ENCODE results near the gene ETNPPL. TPM values are rescaled to one million over a fixed set of nuclear protein-coding genes. Genes with fewer than 3 reads are reported as not detected.

The ETNPPL gene
- total RNA-seq, 4 donors from 2014 or later: 2.2 TPM; not detected in 3

DNA sequence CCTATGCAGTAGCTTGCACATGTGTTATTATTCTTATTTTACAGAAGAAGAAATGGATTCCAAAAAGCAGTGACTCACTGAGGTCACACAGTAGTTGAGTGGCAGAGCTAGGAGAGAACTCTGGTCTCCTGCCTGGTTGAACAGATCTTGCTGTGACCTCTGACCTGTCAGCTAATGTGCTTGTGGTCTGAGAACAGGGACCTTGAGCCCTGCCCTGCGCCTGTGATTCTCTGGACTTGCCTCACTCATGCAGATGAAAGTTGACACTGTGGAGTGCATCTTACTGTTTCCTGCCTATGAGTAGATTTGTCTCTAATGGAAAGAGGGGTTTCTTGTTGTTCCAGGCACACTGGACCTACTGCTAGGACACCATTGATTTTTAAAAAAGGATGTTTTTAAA, 32.3 kb downstream of the ETNPPL start:
- Histone ChIP-seq H3K27ac (no peak overlapping the region), H3K9me3 (no peaks in the 10 kb centered on the region), H3K4me1 (no peaks in the 10 kb centered on the region), H3K27me3 (no peaks in the 10 kb centered on the region), H3K4me3 (no peak overlapping the region), H3K36me3 (no peaks in the 10 kb centered on the region)
- TF ChIP-seq, protein P1, sequence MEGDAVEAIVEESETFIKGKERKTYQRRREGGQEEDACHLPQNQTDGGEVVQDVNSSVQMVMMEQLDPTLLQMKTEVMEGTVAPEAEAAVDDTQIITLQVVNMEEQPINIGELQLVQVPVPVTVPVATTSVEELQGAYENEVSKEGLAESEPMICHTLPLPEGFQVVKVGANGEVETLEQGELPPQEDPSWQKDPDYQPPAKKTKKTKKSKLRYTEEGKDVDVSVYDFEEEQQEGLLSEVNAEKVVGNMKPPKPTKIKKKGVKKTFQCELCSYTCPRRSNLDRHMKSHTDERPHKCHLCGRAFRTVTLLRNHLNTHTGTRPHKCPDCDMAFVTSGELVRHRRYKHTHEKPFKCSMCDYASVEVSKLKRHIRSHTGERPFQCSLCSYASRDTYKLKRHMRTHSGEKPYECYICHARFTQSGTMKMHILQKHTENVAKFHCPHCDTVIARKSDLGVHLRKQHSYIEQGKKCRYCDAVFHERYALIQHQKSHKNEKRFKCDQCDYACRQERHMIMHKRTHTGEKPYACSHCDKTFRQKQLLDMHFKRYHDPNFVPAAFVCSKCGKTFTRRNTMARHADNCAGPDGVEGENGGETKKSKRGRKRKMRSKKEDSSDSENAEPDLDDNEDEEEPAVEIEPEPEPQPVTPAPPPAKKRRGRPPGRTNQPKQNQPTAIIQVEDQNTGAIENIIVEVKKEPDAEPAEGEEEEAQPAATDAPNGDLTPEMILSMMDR (IDR thresholded peaks at IDR 0.05 in 4 of 5, conservative IDR thresholded peaks at IDR 0.05 in 1 of 5): no peak
- no peak for TF ChIP-seq POLR2A (IDR thresholded peaks at IDR 0.05)
- in situ Hi-C loops (cut with MboI; ENCODE audit: low sequenced_read_pairs in 4 of 4): no loop called here
- DNase-seq: no peak
- ATAC-seq: no peak
- intact Hi-C loops (cut with DNase I; ENCODE audit: low total_unique reads): no loop called here

DNA sequence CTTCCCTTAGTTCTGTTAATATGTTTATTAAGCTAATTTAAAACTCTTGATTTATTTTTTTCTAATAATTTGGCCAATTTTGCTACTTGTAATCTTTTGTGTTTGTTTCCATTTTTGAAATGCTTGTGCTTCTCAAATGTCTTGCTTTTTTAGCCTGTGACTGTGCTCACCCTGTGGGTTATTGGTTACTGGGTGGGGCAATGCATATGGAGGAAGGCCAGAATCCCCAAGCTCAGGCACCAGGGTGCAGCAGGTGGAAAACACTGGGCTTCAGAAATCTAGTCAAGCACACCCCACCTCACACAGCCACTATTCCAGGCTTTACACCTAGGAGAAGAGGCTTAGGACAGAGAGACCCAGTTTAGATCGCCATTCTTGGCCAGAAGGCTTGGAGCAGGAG, 33.1 kb downstream of the ETNPPL start:
- ATAC-seq (no peak), DNase-seq (no peak)
- Histone ChIP-seq H3K9me3 (no peaks in the 10 kb centered on the region), H3K4me3 (no peak overlapping the region), H3K36me3 (no peaks in the 10 kb centered on the region), H3K27ac (no peak overlapping the region), H3K4me1 (no peaks in the 10 kb centered on the region), H3K27me3 (no peaks in the 10 kb centered on the region)
- in situ Hi-C loops (cut with MboI; ENCODE audit: low sequenced_read_pairs in 4 of 4) (no loop called here), intact Hi-C loops (cut with DNase I; ENCODE audit: low total_unique reads) (no loop called here)
- TF ChIP-seq POLR2A (IDR thresholded peaks at IDR 0.05): no peak
- TF ChIP-seq, protein P1 (IDR thresholded peaks at IDR 0.05 in 4 of 5, conservative IDR thresholded peaks at IDR 0.05 in 1 of 5): no peak

DNA sequence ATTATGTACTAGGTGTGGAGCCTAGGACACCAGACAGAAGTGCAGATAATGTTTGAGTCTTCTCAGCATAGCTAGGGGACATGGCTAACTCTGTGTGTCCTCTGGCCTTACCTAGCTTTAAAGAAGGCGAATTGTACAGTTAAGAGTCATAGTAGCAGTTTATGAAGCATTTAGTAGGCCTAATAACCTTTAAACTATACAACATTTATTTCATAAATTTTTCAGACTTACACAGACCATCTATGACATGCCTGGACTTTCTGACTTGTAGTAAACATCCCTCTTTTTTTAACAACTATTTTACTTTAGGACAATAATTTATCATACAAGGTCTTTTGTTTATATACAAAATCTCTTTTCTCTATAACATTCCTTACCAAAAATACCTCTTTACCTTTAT, 37.4 kb downstream of the ETNPPL start:
- no peaks in the 10 kb centered on the region for H3K27me3 ChIP-seq
- H3K4me3 ChIP-seq: no peak overlapping the region
- intact Hi-C loops (cut with DNase I; ENCODE audit: low total_unique reads): no loop called here
- ATAC-seq (no peak), DNase-seq (no peak)
- H3K4me1 ChIP-seq: no peaks in the 10 kb centered on the region
- H3K36me3 ChIP-seq: no peaks in the 10 kb centered on the region
- H3K27ac ChIP-seq: no peak overlapping the region
- no peak for TF ChIP-seq POLR2A (IDR thresholded peaks at IDR 0.05)
- TF ChIP-seq, protein P1 (IDR thresholded peaks at IDR 0.05 in 4 of 5, conservative IDR thresholded peaks at IDR 0.05 in 1 of 5): no peak
- in situ Hi-C loops (cut with MboI; ENCODE audit: low sequenced_read_pairs in 4 of 4): no loop called here
- no peaks in the 10 kb centered on the region for H3K9me3 ChIP-seq

DNA sequence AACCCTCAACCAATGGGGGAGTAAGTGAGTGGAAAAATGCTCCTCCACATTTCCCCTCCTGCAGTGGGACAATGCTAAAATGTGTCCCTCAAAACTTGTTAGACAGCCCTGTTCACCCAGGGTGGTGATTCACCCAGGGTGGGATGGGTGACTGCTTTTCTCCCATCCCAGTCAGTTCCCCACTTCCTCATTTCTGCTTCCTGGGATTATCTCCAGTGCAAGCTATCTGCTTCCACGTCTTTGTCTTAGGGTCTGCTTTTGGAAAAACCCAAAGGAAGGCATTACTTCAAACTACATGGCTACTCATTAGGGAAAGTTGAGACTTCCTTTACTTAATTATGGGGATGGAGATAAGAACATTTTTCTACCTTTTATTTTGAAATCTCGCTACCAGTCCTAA, 45.5 kb downstream of the ETNPPL start:
- H3K27me3 ChIP-seq: no peaks in the 10 kb centered on the region
- H3K27ac ChIP-seq: no peak overlapping the region
- H3K9me3 ChIP-seq: no peaks in the 10 kb centered on the region

DNA sequence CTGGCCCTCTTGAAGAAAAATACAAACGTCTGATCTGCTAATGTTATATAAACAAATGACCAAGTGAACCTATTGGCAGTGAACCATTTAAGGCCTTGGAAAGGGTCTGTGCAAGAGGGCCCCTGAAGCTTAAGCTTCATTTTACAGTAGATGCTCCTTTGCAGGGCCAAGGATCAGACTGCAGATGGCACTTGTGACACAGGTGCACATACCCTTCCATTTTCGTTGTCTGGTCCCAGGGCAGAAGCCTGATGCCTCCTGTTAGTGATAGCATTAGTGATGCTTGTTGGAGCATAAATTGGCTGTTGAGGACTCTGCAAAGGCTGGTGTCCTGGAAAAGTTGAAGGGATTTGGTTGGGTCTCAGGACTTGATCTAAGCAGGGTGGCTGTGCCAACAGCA, 46.5 kb downstream of the ETNPPL start:
- in situ Hi-C loops (cut with MboI; ENCODE audit: low sequenced_read_pairs in 4 of 4): no loop called here
- ATAC-seq (no peak), DNase-seq (no peak)
- no peak for TF ChIP-seq POLR2A (IDR thresholded peaks at IDR 0.05)
- TF ChIP-seq, protein P1 (IDR thresholded peaks at IDR 0.05 in 4 of 5, conservative IDR thresholded peaks at IDR 0.05 in 1 of 5): no peak
- Histone ChIP-seq H3K4me3 (no peak overlapping the region), H3K36me3 (no peaks in the 10 kb centered on the region), H3K27ac (no peak overlapping the region), H3K4me1 (no peaks in the 10 kb centered on the region), H3K9me3 (no peaks in the 10 kb centered on the region), H3K27me3 (no peaks in the 10 kb centered on the region)
- intact Hi-C loops (cut with DNase I; ENCODE audit: low total_unique reads): no loop called here

More for the DNA sequence above, 45.5 kb downstream of the ETNPPL start:
- ATAC-seq (no peak), DNase-seq (no peak)
- TF ChIP-seq, protein P1 (IDR thresholded peaks at IDR 0.05 in 4 of 5, conservative IDR thresholded peaks at IDR 0.05 in 1 of 5): no peak
- TF ChIP-seq POLR2A (IDR thresholded peaks at IDR 0.05): no peak
- in situ Hi-C loops (cut with MboI; ENCODE audit: low sequenced_read_pairs in 4 of 4): no loop called here
- Histone ChIP-seq H3K4me1 (no peaks in the 10 kb centered on the region), H3K36me3 (no peaks in the 10 kb centered on the region), H3K4me3 (no peak overlapping the region)
- intact Hi-C loops (cut with DNase I; ENCODE audit: low total_unique reads): no loop called here
